Neural cell (in vitro differentiated cells): Measurements from ENCODE around the gene PSMG4. TPM values are rescaled to one million over a fixed set of nuclear protein-coding genes. Genes with fewer than 3 reads are reported as not detected.

ENCODE experiments used
- H2AFZ ChIP-seq: fragments of 200-600, 300-800 bp; sonication (generic), shearing (Covaris generic); 2 replicates; pipeline ENCODE4 v1.6.0; 2014; ENCODE audit warnings: low read depth, mild to moderate bottlenecking, antibody characterized with exemption, low read length, moderate library complexity
- H3F3A ChIP-seq: fragments of 200-600 bp; shearing (Covaris generic); 2 replicates; pipeline ENCODE4 v1.6.1; 2016; ENCODE audit warnings: mild to moderate bottlenecking, moderate library complexity, mixed read lengths, antibody characterized with exemption, low read length; ENCODE audit not compliant: insufficient read depth, poor library complexity, severe bottlenecking
- H3K27ac ChIP-seq: fragments of 200-600, 300-800 bp; sonication (generic), shearing (Covaris generic); 2 replicates; pipeline ENCODE4 v1.5.1; 2014; ENCODE audit warnings: mild to moderate bottlenecking, low read length, moderate library complexity
- H3K27me3 ChIP-seq: fragments of 300-800, 200-600 bp; sonication (generic), shearing (Covaris generic); 2 replicates; pipeline ENCODE4 v1.6.0; 2014; ENCODE audit warnings: mild to moderate bottlenecking, low read depth, low read length, moderate library complexity; ENCODE audit not compliant: insufficient read depth
- H3K36me3 ChIP-seq: fragments of 300-800, 200-600 bp; sonication (generic), shearing (Covaris generic); 2 replicates; pipeline ENCODE4 v1.5.1; 2014; ENCODE audit warnings: mild to moderate bottlenecking, antibody characterized with exemption, low read length, moderate library complexity; ENCODE audit not compliant: insufficient read depth
- H3K4me2 ChIP-seq: fragments of 300-800, 200-600 bp; sonication (generic), shearing (Covaris generic); 2 replicates; pipeline ENCODE4 v1.6.0; 2014; ENCODE audit warnings: mild to moderate bottlenecking, low read length
- H3K4me3 ChIP-seq: fragments of 300-800, 200-600 bp; sonication (generic), shearing (Covaris generic); 2 replicates; pipeline ENCODE4 v1.5.1; 2014; ENCODE audit warnings: mild to moderate bottlenecking, low read length, moderate library complexity
- H3K79me2 ChIP-seq: fragments of 200-600 bp; shearing (Covaris generic); replicated peaks from 2 replicates; pipeline ENCODE4 v1.6.0; 2014; ENCODE audit warnings: mild to moderate bottlenecking, low read length, moderate library complexity; ENCODE audit not compliant: insufficient read depth
- H3K9ac ChIP-seq: fragments of 300-800, 200-600 bp; sonication (generic), shearing (Covaris generic); 2 replicates; pipeline ENCODE4 v1.6.1; 2016; ENCODE audit warnings: mild to moderate bottlenecking, low read length, mixed read lengths
- H3K9me2 ChIP-seq: fragments of 200-600 bp; shearing (Covaris generic); 2 replicates; pipeline ENCODE4 v1.6.1; 2016; ENCODE audit warnings: mild to moderate bottlenecking, low read length, mixed read lengths; ENCODE audit not compliant: insufficient read depth
- H3K9me3 ChIP-seq: fragments of 200-600, 300-800 bp; sonication (generic), shearing (Covaris generic); 2 replicates; pipeline ENCODE4 v1.6.1; 2016; ENCODE audit warnings: mild to moderate bottlenecking, mixed run types, low read length, moderate library complexity, mixed read lengths
- H4K20me1 ChIP-seq: fragments of 200-600 bp; shearing (Covaris generic); 2 replicates; pipeline ENCODE4 v1.6.1; 2016; ENCODE audit warnings: mild to moderate bottlenecking, mixed run types; ENCODE audit not compliant: insufficient read depth
- EP300 ChIP-seq: fragments of 450-650 bp; conservative IDR thresholded peaks from 2 replicates; pipeline ENCODE4 v1.6.1; 2014; ENCODE audit warnings: antibody characterized with exemption, mild to moderate bottlenecking, moderate library complexity; ENCODE audit not compliant: poor library complexity, severe bottlenecking
- EZH2 ChIP-seq: fragments of 200-600, 300-800 bp; shearing (Covaris generic), sonication (generic); IDR thresholded peaks from 2 replicates; pipeline ENCODE4 v1.6.1; 2014; ENCODE audit warnings: antibody characterized with exemption, low read length, borderline replicate concordance, mild to moderate bottlenecking; ENCODE audit not compliant: insufficient read depth, poor library complexity, severe bottlenecking
- MXI1 ChIP-seq: fragments of 450-650 bp; conservative IDR thresholded peaks from 2 replicates; pipeline ENCODE4 v1.6.1; 2014; ENCODE audit warnings: antibody characterized with exemption, mild to moderate bottlenecking; ENCODE audit not compliant: poor library complexity, severe bottlenecking
- POLR2AphosphoS5 ChIP-seq: IDR thresholded peaks from 2 replicates; pipeline ENCODE4 v1.6.1; 2012
- RAD21 ChIP-seq: fragments of 450-650 bp; conservative IDR thresholded peaks from 2 replicates; pipeline ENCODE4 v1.6.1; 2014; ENCODE audit warnings: antibody characterized with exemption, mild to moderate bottlenecking, moderate library complexity
- SMC3 ChIP-seq: fragments of 450-650 bp; conservative IDR thresholded peaks from 2 replicates; pipeline ENCODE4 v1.6.1; 2014; ENCODE audit warnings: antibody characterized with exemption, mild to moderate bottlenecking, moderate library complexity; ENCODE audit not compliant: poor library complexity
- TAF1 ChIP-seq: IDR thresholded peaks from 2 replicates; pipeline ENCODE4 v1.6.1; 2012; ENCODE audit warnings: low read depth
- polyA plus RNA-seq: library from polyadenylated mRNA; depleted of rRNA; stranded (reverse); fragments of >200 nt; gene quantifications from 2 replicates; pipeline ENCODE4 v1.2.3, GENCODE V29; 2014
- TF ChIP-seq, protein P1 (sequence below): fragments of 450-650 bp; IDR thresholded peaks from 2 replicates; pipeline ENCODE4 v1.5.1; 2014; ENCODE audit warnings: antibody characterized with exemption, mild to moderate bottlenecking, moderate library complexity; ENCODE audit not compliant: poor library complexity, severe bottlenecking
- TF ChIP-seq, protein P2 (sequence below): IDR thresholded peaks from 2 replicates; pipeline ENCODE4 v1.6.1; 2012; ENCODE audit warnings: borderline replicate concordance

PSMG4 gene
- polyA plus RNA-seq, 1 donor from 2014 or later = 52.0 TPM

DNA sequence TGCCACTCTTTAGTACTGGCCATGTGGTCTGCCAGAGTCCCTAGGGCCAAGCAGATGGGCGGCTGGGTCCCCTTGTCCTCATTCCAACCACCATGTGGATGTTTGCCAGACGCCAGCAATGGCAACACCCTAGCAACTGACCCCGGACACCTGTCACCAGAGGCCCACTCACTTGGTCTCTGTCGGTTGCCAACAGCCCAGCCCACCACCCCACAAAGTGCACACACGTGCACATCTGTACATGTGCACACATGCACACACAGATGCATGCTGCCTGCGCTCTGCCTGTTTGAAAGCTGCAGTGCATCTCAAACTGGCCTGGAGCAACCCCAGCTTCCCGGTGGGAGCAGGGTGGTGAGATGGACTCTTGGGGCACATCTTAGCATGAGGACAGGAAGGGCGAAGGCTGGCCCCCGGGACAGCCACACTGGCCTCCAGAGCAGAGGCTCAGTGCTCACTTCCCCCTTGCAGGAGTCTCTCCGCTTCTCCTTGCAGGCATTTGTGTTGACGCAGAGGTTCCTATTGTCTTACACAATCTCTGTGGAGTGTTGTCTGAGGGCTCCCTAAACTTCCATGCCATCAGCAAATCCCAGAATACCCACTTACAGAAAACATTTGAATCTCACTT lies 54.0 kb downstream of the PSMG4 start:
- Histone ChIP-seq H3K9me2 (no peaks in the 10 kb centered on the region), H3K9me3 (no peaks in the 10 kb centered on the region), H3K27me3 (no peaks in the 10 kb centered on the region), H4K20me1 (no peaks in the 10 kb centered on the region), H3K9ac (no peak overlapping the region), H3K4me3 (no peak overlapping the region), H3K27ac (no peak overlapping the region), H3K36me3 (no peaks in the 10 kb centered on the region), H2AFZ (no peak overlapping the region), H3F3A (no peaks in the 10 kb centered on the region), H3K4me2 (no peak overlapping the region), H3K79me2 (no peaks in the 10 kb centered on the region)
- no peak for TF ChIP-seq MXI1

DNA sequence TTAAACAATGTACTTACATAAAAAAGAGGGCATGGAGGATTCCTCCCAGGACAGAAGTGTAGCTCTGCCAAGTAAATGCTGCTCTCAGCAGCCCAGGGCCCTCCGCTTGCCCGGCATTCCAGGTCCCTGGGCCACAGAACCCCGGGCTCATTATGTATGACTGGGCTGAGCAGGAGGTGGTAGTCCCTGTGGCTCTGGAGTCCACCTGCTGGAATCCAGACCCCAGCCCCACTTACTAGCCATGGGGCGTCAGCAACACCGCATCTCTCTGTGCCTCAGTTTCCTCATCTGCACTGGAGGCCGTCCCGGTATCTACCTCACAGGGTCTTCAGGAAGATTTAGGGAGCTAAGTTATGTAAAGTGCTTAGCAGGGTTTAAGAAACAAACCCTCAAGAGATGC lies 55.4 kb downstream of the PSMG4 start:
- Histone ChIP-seq H3K27ac (no peak overlapping the region), H3K79me2 (no peaks in the 10 kb centered on the region), H3K9me3 (no peaks in the 10 kb centered on the region), H3F3A (no peaks in the 10 kb centered on the region), H3K4me2 (no peak overlapping the region), H3K36me3 (no peaks in the 10 kb centered on the region), H3K27me3 (no peaks in the 10 kb centered on the region), H2AFZ (no peak overlapping the region), H3K4me3 (no peak overlapping the region), H4K20me1 (no peaks in the 10 kb centered on the region), H3K9me2 (no peaks in the 10 kb centered on the region), H3K9ac (no peak overlapping the region)
- no peak for TF ChIP-seq POLR2AphosphoS5
- TF ChIP-seq, protein P1, sequence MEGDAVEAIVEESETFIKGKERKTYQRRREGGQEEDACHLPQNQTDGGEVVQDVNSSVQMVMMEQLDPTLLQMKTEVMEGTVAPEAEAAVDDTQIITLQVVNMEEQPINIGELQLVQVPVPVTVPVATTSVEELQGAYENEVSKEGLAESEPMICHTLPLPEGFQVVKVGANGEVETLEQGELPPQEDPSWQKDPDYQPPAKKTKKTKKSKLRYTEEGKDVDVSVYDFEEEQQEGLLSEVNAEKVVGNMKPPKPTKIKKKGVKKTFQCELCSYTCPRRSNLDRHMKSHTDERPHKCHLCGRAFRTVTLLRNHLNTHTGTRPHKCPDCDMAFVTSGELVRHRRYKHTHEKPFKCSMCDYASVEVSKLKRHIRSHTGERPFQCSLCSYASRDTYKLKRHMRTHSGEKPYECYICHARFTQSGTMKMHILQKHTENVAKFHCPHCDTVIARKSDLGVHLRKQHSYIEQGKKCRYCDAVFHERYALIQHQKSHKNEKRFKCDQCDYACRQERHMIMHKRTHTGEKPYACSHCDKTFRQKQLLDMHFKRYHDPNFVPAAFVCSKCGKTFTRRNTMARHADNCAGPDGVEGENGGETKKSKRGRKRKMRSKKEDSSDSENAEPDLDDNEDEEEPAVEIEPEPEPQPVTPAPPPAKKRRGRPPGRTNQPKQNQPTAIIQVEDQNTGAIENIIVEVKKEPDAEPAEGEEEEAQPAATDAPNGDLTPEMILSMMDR = no peak
- TF ChIP-seq, protein P2, sequence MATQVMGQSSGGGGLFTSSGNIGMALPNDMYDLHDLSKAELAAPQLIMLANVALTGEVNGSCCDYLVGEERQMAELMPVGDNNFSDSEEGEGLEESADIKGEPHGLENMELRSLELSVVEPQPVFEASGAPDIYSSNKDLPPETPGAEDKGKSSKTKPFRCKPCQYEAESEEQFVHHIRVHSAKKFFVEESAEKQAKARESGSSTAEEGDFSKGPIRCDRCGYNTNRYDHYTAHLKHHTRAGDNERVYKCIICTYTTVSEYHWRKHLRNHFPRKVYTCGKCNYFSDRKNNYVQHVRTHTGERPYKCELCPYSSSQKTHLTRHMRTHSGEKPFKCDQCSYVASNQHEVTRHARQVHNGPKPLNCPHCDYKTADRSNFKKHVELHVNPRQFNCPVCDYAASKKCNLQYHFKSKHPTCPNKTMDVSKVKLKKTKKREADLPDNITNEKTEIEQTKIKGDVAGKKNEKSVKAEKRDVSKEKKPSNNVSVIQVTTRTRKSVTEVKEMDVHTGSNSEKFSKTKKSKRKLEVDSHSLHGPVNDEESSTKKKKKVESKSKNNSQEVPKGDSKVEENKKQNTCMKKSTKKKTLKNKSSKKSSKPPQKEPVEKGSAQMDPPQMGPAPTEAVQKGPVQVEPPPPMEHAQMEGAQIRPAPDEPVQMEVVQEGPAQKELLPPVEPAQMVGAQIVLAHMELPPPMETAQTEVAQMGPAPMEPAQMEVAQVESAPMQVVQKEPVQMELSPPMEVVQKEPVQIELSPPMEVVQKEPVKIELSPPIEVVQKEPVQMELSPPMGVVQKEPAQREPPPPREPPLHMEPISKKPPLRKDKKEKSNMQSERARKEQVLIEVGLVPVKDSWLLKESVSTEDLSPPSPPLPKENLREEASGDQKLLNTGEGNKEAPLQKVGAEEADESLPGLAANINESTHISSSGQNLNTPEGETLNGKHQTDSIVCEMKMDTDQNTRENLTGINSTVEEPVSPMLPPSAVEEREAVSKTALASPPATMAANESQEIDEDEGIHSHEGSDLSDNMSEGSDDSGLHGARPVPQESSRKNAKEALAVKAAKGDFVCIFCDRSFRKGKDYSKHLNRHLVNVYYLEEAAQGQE = no peak
- TF ChIP-seq EZH2 = no peak
- TF ChIP-seq SMC3 = no peak
- TF ChIP-seq TAF1 = no peak
- no peak for TF ChIP-seq EP300
- TF ChIP-seq RAD21 = no peak
- no peak for TF ChIP-seq MXI1
